K562 (cell line): ENCODE results near the gene ERICH2. TPM values are rescaled to one million over a fixed set of nuclear protein-coding genes. Genes with fewer than 3 reads are reported as not detected.

Experiments used
- ATAC-seq: fragments of 200-7000 bp; cut with Tn5 transposase; 3 replicates; pipeline ENCODE4 v1.9.1; 2020; ENCODE audit warnings: moderate library complexity
- BruUV-seq: library from RNA; stranded (reverse); fragments of 400-500 nt; replicated peaks from 2 replicates; lab custom pipeline; 2021; lab: Mats Ljungman, UMichigan
- CTCF ChIA-PET: fragments of 300-600 bp; formaldehyde crosslinking; extraction: SDS; loops from one replicate; lab custom pipeline; 2021; ENCODE audit warnings: low intra/inter-chr PET ratio; lab: Yijun Ruan, JAX
- POLR2A ChIA-PET: fragments of 300-600, 350-650 bp; sonication (Branson Sonifier 250); formaldehyde crosslinking; extraction: SDS; loops from one replicate; lab custom pipeline; 2021; ENCODE audit warnings: antibody characterized with exemption, inconsistent platforms; lab: Yijun Ruan, JAX
- DNase-seq, 4 experiments: peaks; one replicate each; pipeline versions ENCODE4 v3.0.0 to v3.0.0-alpha.2; 2011 to 2018; ENCODE audit warnings: low spot score in 3 of 4, mixed read lengths in 3 of 4; ENCODE audit errors: extremely low read depth in 1 of 4
- FAIRE-seq: peaks from 2 replicates; lab custom pipeline; 2011; peaks lifted over from hg19 to GRCh38; lab: Jason Lieb, UNC
- H2AFZ ChIP-seq: 2 replicates; pipeline ENCODE4 v1.6.0; 2011; ENCODE audit warnings: low read depth, low read length, control low read depth, inconsistent platforms
- H3K27ac ChIP-seq: fragments of 200-600 bp; 3 replicates; pipeline ENCODE4 v1.8.0; 2011; ENCODE audit warnings: low read depth, mild to moderate bottlenecking, control low read depth, inconsistent platforms, low read length, moderate library complexity, mixed read lengths; ENCODE audit errors: extremely low read depth
- H3K27me3 ChIP-seq, 2 experiments: fragments of 300-600 bp in 1 of 2; 2 replicates in 1 of 2; 3 replicates in 1 of 2; pipeline versions ENCODE4 v1.6.0 to v1.8.0; 2011; ENCODE audit warnings: inconsistent platforms in 2 of 2, low read length in 2 of 2, mild to moderate bottlenecking in 1 of 2, mixed read lengths in 1 of 2, moderate library complexity in 1 of 2; ENCODE audit not compliant: control insufficient read depth in 2 of 2, insufficient read depth in 2 of 2
- H3K36me3 ChIP-seq: fragments of 300-600 bp; 3 replicates; pipeline ENCODE4 v1.8.0; 2011; ENCODE audit warnings: mild to moderate bottlenecking, low read length, inconsistent platforms; ENCODE audit not compliant: control insufficient read depth, insufficient read depth
- H3K4me1 ChIP-seq, 2 experiments: fragments of 200-600 bp in 1 of 2; replicated peaks in 1 of 2; 2 replicates in 1 of 2; 3 replicates in 1 of 2; pipeline versions ENCODE4 v1.5.1 to v1.8.0; 2011; ENCODE audit warnings: inconsistent platforms in 2 of 2, low read length in 2 of 2, mild to moderate bottlenecking in 1 of 2, mixed read lengths in 1 of 2, moderate library complexity in 1 of 2; ENCODE audit not compliant: control insufficient read depth in 2 of 2, insufficient read depth in 2 of 2
- H3K4me2 ChIP-seq: 2 replicates; pipeline ENCODE4 v1.6.1; 2011; ENCODE audit warnings: low read length, control low read depth, inconsistent platforms, mixed read lengths; ENCODE audit not compliant: insufficient read depth
- H3K4me3 ChIP-seq: fragments of 200-600 bp; sonication (generic), shearing (Covaris generic); 2 replicates; pipeline ENCODE4 v1.5.1; 2016; ENCODE audit warnings: control low read depth, inconsistent platforms
- H3K79me2 ChIP-seq: fragments of 200-600 bp; 3 replicates; pipeline ENCODE4 v1.8.0; 2011; ENCODE audit warnings: low read length, inconsistent platforms; ENCODE audit not compliant: control insufficient read depth, insufficient read depth
- H3K9ac ChIP-seq, 2 experiments: 2 replicates each; pipeline versions ENCODE4 v1.6.0 to v1.6.1; 2011; ENCODE audit warnings: low read depth in 2 of 2, low read length in 2 of 2, control low read depth in 1 of 2, inconsistent platforms in 1 of 2, mild to moderate bottlenecking in 1 of 2, mixed read lengths in 1 of 2; ENCODE audit not compliant: insufficient read depth in 1 of 2
- H3K9me1 ChIP-seq: one replicate; pipeline ENCODE4 v1.6.0; 2011; ENCODE audit warnings: inconsistent platforms, mild to moderate bottlenecking, low read length, moderate library complexity; ENCODE audit not compliant: control insufficient read depth, insufficient read depth
- H3K9me3 ChIP-seq: replicated peaks from 2 replicates; pipeline ENCODE4 v1.5.1; 2011; ENCODE audit warnings: low read depth, low read length, inconsistent platforms; ENCODE audit not compliant: control insufficient read depth, insufficient read depth
- H4K20me1 ChIP-seq: replicated peaks from 2 replicates; pipeline ENCODE4 v1.6.1; 2011; ENCODE audit warnings: low read length, inconsistent platforms, mixed read lengths; ENCODE audit not compliant: control insufficient read depth, insufficient read depth
- CEBPB ChIP-seq: fragments of 450-650 bp; IDR thresholded peaks from 2 replicates; pipeline ENCODE4 v1.6.1; 2016; ENCODE audit warnings: missing genetic modification characterization, missing compliant biosample characterization
- CEBPG ChIP-seq, 3 experiments: fragments of 200-800 bp in 1 of 3; sonication (Bioruptor generic) in 1 of 3; sonication (generic) in 1 of 3; formaldehyde crosslinking in 1 of 3; IDR thresholded peaks in 2 of 3; conservative IDR thresholded peaks in 1 of 3; 2 replicates each; pipeline versions ENCODE4 v1.6.1 to v1.8.0; 2016 to 2022; ENCODE audit warnings: missing compliant biosample characterization in 2 of 3, missing genetic modification characterization in 2 of 3, mild to moderate bottlenecking in 1 of 3, missing genetic modification reagents in 1 of 3
- MAFG ChIP-seq: fragments of 450-650 bp; conservative IDR thresholded peaks from 2 replicates; pipeline ENCODE4 v1.6.1; 2016; ENCODE audit warnings: missing genetic modification characterization, missing compliant biosample characterization
- PKNOX1 ChIP-seq: fragments of 450-650 bp; IDR thresholded peaks from 2 replicates; pipeline ENCODE4 v1.6.1; 2016
- SIX5 ChIP-seq, 2 experiments: IDR thresholded peaks; 2 replicates each; pipeline ENCODE4 v1.6.1; 2011; ENCODE audit warnings: low read length in 2 of 2, borderline replicate concordance in 1 of 2, low read depth in 1 of 2, mild to moderate bottlenecking in 1 of 2, moderate library complexity in 1 of 2; ENCODE audit not compliant: insufficient read depth in 1 of 2
- ZNF311 ChIP-seq: fragments of 250-450 bp; sonication (Bioruptor Pico); IDR thresholded peaks from 2 replicates; pipeline ENCODE4 v1.4.0; 2020; ENCODE audit warnings: mild to moderate bottlenecking, moderate library complexity
- WGBS: fragments of 100-300 bp; shearing (Covaris generic); methylation state at CpG from one replicate; pipeline ENCODE4 v1.1.6; 2016; ENCODE audit warnings: low coverage, mixed read lengths; ENCODE audit not compliant: insufficient coverage; ENCODE audit errors: missing lambda C conversion rate; 5-methylcytosine and 5-hydroxymethylcytosine counted together
- in situ Hi-C: fragments of 300-500 bp; cut with MboI; formaldehyde crosslinking; loops from 4 replicates; pipeline ENCODE4 v1.15.0; 2018; ENCODE audit warnings: inconsistent platforms, mixed read lengths
- intact Hi-C: fragments of 100-400 bp; cut with micrococcal nuclease; formaldehyde crosslinking; loops from 2 replicates; pipeline ENCODE4 v1.14.2; 2022
- polyA plus RNA-seq, 8 experiments: library from polyadenylated mRNA; depleted of rRNA in 4 of 8; stranded (reverse) in 5 of 8; unstranded in 3 of 8; fragments of >200 nt; fragmentation: Nextera tagmentation in 2 of 8; fragmentation: Illumina TruSeq in 1 of 8; extraction: Ambion mirVana in 2 of 8; extraction: Trizol in 1 of 8; gene quantifications; 2 replicates each; pipeline versions ENCODE4 v1.2.1 to v1.2.3, GENCODE V29; 2011 to 2014; ENCODE audit warnings: inconsistent platforms in 1 of 8, missing spikeins in 1 of 8
- total RNA-seq, 7 experiments: library from RNA; depleted of rRNA in 6 of 7; stranded (reverse); fragments of >200 nt in 6 of 7; fragmentation: Illumina TruSeq in 2 of 7; extraction: Trizol in 2 of 7; gene quantifications; 2 replicates each; pipeline versions ENCODE4 v1.2.1 to v1.2.3, GENCODE V29; 2011 to 2021; ENCODE audit warnings: low replicate concordance in 1 of 7

The ERICH2 gene
- total and polyA plus RNA-seq, 9 of the 15 experiments (the other 6 are each of a cell fraction or from before 2014, with no cell fraction given), result 0.85 to 2.4 (median 1.6) TPM

DNA sequence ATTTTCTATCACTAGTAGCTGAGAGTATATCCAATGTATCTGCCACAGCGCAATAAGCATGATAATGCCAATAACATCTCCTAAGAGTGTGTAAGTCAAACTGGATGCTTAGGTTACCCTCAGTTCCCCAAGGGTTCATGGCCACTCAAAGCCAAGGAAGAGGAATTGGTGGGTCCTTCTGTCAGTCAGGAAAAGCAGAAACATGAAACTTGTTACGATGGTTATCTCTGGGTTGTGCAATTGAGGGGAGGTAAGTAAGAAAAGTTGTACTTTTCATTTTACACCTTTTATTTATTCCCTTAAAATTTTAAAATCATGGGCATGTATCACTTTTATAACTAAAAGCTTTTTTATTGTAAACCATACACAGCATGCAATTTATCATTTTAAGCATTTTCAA is 36.4 kb downstream of the ERICH2 start:
- no peaks in the 10 kb centered on the region for H3K4me1 ChIP-seq
- intact Hi-C loops, result no loop called here
- H3K4me2 ChIP-seq, result no peak overlapping the region
- H3K36me3 ChIP-seq, result no peaks in the 10 kb centered on the region
- BruUV-seq, result no TSS peak
- no peak for TF ChIP-seq ZNF311 (CRISPR knock-in tag)
- no peak for TF ChIP-seq MAFG (tag)
- peak; percentile 95 for TF ChIP-seq CEBPB (tag)
- no peak for TF ChIP-seq CEBPG (CRISPR knock-in tag; IDR thresholded peaks at IDR 0.05)
- peak; percentile 49 to 69 for TF ChIP-seq CEBPG (tag; conservative IDR thresholded peaks at IDR 0.05 in 1 of 2, IDR thresholded peaks at IDR 0.05 in 1 of 2)
- TF ChIP-seq SIX5 (IDR thresholded peaks at IDR 0.05; ENCODE audit: borderline replicate concordance in 1 of 2, insufficient read depth in 1 of 2, low read depth in 1 of 2, low read length in 2 of 2), result no peak
- TF ChIP-seq PKNOX1, result peak; percentile 84
- H3K9ac ChIP-seq, result no peak overlapping the region
- no peaks in the 10 kb centered on the region for H3K9me3 ChIP-seq
- H4K20me1 ChIP-seq, result no peaks in the 10 kb centered on the region
- no peaks in the 10 kb centered on the region for H3K79me2 ChIP-seq
- no peaks in the 10 kb centered on the region for H3K9me1 ChIP-seq
- H3K27ac ChIP-seq, result no peak overlapping the region
- ChIA-PET CTCF (no interaction called here), POLR2A (no interaction called here)
- FAIRE-seq (no peak), ATAC-seq (no peak), DNase-seq (no peak)
- in situ Hi-C loops, result loop anchor here (25.0 kb wide), 1 partner anchor 869 kb away; no protein-coding TSS in a partner anchor
- peaks cover 0 to 2% of the 10 kb centered on the region in 2 experiments; a peak in 1 of 5 replicates for H3K27me3 ChIP-seq
- WGBS, result 63% methylated on average over 2 of the region's 2 CpGs
- peak overlapping the region; percentile 41 for H2AFZ ChIP-seq
- no peak overlapping the region for H3K4me3 ChIP-seq
